ENCODE results near the gene PPT2. TPM values are rescaled to one million over a fixed set of nuclear protein-coding genes. Genes with fewer than 3 reads are reported as not detected.

The PPT2 gene
- total RNA-seq, 1 donor from 2014 or later, result 22.6 TPM

DNA sequence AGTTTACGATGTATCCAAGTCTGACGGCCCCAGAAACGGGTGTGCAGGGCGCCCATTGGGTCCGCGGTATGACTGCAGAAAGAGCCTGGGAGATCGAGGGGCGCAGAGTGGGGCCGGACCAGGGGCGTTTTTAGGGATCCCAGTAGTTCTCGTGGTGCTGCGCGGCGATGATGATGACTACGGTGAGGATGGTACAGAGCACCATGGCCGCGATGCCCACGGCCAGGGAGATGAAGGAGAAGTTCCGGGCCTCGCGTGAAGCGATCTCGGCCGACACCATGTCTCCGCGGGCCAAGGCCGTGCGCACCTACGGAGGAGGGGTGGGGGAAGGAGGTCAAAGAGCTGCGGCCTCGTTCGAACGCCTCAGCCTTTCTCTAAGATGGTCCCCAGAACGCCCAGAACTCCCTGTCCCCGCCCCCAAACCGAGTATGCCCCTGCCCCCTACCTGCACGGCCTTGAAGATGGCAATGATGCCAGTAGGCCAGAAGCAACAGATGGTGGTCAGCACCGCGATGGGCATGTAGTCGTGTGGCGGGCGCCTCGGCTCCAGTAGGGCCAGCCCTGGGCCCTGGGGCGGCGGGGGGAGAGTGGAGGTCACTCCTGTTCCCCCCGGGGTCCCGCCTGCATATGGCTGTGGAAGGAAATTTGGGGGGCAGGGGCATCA lies 4.7 kb upstream of the PPT2 start:
- intact Hi-C loops (cut with micrococcal nuclease), result no loop called here
- no peak for DNase-seq
- no peak for ATAC-seq

DNA sequence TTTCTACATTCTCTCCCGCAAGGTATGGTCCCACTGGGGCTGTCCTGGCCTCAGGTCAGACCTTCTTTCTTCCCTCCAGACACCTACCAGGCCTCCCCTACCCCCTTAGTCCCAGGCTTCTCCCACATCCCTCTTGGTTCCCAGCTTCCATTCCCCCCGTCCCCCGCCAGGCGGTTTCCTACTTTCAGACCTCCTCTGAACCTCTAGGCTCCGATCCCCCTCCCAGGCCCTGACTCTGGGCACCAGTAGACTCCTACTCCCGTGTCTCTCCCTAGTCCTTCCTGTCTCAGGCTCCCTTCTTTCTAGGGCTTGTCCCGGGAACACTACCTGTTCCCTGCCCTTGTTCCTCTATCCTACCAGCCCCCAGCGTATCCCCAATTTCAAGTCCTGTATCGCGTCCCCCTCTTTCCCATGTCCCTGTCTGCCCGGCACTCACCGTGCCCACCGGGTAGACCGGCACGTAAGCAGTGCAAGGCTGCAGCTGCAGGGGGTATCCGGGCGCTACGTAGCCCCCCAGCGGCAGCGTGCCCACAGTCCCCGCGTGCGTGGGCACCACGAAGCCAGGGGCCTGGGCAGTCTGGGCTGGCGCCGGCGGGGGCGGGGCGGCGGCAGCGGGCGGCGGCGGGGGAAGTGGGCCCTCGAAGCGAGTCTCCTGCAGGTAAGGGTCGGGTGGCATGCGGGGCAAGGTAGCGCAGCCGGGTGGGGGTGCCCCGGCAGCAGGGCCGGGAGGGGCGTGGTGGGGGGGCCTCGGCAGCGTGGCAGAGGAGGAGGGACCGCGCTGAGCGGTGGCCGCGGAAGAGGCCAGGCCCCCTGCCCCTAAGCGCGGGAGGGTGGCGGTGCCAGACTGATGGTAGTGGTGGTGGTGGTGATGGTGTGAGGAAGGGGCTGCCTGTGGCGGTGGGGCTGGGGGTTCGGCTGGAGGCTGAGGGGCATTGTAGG lies 3.7 kb upstream of the PPT2 start:
- ATAC-seq (no peak), DNase-seq (no peak)
- intact Hi-C loops (cut with micrococcal nuclease), result no loop called here

- intact Hi-C loops (cut with micrococcal nuclease), result no loop called here
- no peak for DNase-seq
- no peak for ATAC-seq
Measured at GRCh38 chr6:32151181-32151862, 2.6 kb upstream of the PPT2 start.

GRCh38 chr6:32151863-32152768 lies 1.8 kb upstream of the PPT2 start, which contains the start of gene PRRT1:
TSS of gene PRRT1 (minus strand) at chr6:32151939. CDS start at chr6:32151827, 112 bp downstream.
- intact Hi-C loops (cut with micrococcal nuclease), result no loop called here
- DNase-seq (no peak), ATAC-seq (no peak)

DNA sequence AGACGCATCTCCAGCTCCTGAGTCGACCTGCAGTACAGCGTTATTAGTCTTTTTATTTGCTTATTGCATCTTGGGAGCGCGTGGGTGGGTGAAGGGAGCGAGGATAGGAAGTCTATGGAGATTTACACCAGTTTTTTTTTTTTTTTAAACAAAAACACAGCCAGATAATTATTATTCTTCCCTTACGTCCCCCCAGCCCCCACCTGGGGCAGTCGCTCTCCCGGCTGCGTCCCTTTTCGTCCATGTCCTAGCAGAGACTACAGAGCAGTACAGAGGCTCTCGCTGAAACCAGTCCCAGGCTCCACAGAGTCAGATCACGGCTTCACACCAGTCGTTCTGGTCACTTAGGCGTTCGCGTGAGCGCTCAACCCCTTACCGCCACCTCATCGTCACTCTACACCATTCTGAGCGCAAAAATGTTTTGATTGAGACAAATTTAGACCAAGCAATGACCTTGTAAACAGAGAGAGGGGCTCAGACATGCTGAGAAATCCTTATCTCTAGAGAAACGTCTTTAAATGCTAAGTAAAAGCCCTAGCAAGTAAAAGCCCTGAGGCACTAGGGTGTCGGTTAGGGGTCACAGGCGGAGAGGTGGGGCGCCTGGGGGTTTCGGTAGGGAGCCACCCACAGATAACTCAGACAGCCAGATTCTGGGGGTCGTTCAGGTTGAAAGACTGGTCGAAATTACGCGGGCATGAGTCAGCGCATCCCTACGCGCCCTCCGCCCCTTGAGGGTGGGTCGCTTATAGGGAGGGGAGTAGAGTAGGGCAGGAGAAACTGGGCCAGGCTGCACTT lies 975 bp upstream of the PPT2 start:
- DNase-seq (peak; percentile 46), ATAC-seq (peak; percentile 35)
- intact Hi-C loops (cut with micrococcal nuclease), result no loop called here

- ATAC-seq (peak; percentile 70), DNase-seq (peak; percentile 75)
- intact Hi-C loops (cut with micrococcal nuclease), result no loop called here
Measured at GRCh38 chr6:32154514-32155161, 697 bp downstream of the PPT2 start.

DNA sequence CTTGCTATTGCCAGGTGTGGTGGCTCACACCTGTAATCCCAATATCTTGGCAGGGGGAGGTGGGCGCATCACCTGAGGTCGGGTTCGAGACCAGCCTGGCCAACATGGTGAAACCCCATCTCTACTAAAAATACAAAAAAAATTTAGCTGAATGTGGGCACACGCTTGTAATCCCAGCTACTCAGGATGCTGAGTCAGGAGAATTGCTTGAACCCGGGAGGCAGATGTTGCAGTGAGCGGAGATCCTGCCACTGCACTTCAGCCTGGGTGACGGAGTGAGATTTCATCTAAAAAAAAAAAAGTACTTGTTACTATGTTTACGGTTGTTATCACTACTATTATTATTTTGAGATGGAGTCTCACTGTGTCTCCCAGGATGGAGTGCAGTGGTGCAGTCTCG lies 3.0 kb downstream of the PPT2 start:
- ATAC-seq (no peak), DNase-seq (no peak)
- intact Hi-C loops (cut with micrococcal nuclease), result no loop called here

DNA sequence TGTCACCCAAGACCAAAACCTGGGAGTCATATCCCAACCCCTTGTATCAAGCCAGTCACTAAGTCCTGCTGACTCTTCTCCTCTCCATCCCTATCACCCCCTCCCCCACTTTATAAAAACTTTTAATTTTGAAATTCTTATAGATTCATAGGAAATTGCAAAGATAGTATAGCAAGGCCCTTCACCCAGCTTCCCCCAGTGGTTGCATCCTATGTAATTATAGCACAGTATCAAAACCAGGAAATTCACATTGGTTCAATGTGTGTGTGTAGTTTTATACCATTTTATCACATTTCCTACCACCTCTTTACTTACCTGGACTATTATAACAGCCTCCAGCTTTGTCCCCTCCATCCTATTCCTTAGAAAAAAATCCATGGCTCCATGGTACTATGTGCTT lies 4.1 kb downstream of the PPT2 start:
- ATAC-seq, result no peak
- DNase-seq, result no peak
- intact Hi-C loops (cut with micrococcal nuclease), result no loop called here

GRCh38 chr6:32163559-32164258 lies 9.8 kb downstream of the PPT2 start:
- ATAC-seq (peak; percentile 49), DNase-seq (no peak)
- intact Hi-C loops (cut with micrococcal nuclease), result no loop called here

GRCh38 chr6:32164295-32164694 lies 10.4 kb downstream of the PPT2 start, which contains the start of gene EGFL8:
TSS of gene EGFL8 (plus strand) at chr6:32164595. CDS start at chr6:32166166, 1,571 bp downstream.
- intact Hi-C loops (cut with micrococcal nuclease), result no loop called here
- no peak for DNase-seq
- no peak for ATAC-seq

DNA sequence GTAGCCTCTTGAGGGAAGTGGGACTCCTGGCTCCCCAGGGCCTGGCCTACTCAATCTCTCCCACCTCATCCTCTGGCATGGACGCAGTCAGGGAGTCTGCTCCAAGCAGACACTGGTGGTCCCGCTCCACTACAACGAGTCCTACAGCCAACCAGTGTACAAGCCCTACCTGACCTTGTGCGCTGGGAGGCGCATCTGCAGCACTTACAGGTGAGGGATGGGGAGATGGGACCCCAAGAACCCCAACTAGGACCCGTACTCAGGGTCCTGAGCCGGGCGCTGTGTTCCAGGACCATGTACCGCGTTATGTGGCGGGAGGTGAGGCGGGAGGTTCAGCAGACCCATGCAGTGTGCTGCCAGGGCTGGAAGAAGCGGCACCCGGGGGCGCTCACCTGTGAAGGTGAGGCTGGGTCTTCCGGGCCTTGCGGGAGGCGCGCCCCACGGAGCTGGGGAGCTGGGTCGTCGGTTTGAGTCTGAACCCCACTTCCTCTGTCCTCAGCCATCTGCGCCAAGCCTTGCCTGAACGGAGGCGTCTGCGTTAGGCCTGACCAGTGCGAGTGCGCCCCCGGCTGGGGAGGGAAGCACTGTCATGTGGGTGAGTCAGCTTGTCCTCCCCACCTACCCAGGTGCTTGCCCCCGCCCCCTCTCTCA lies 12.6 kb downstream of the PPT2 start:
- intact Hi-C loops (cut with micrococcal nuclease), result no loop called here
- DNase-seq (no peak), ATAC-seq (no peak)

- intact Hi-C loops (cut with micrococcal nuclease), result no loop called here
- ATAC-seq (no peak), DNase-seq (no peak)
Measured at GRCh38 chr6:32167154-32167760, 13.3 kb downstream of the PPT2 start.

- intact Hi-C loops (cut with micrococcal nuclease), result no loop called here
- ATAC-seq (no peak), DNase-seq (no peak)
Measured at GRCh38 chr6:32167761-32168262, 13.9 kb downstream of the PPT2 start.

DNA sequence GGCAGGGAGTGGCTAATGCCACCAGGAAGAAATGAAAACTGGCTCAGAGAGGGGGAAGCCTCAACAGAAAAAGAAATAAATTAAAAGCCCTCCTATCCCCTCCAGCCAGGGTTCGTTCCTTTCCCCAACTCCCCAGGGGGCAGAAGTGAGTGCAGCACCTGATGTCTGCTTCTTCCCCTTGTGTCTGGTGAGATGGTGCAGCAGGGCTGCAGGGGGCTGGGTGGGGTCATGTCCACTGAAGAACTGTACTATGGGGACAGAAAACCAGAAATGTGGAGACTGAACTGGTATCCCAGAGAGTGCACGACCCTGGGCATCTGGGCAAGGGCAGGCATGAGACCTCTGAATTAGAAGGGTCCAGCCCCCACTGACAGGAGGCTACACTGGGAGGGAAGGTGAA lies 14.4 kb downstream of the PPT2 start:
- no peak for ATAC-seq
- intact Hi-C loops (cut with micrococcal nuclease), result no loop called here
- DNase-seq, result no peak

- intact Hi-C loops (cut with micrococcal nuclease), result no loop called here
- DNase-seq (no peak), ATAC-seq (no peak)
Measured at GRCh38 chr6:32168807-32169591, 15.1 kb downstream of the PPT2 start.
